ENCODE measurements around the gene TTC7B.

Gene TTC7B

DNA sequence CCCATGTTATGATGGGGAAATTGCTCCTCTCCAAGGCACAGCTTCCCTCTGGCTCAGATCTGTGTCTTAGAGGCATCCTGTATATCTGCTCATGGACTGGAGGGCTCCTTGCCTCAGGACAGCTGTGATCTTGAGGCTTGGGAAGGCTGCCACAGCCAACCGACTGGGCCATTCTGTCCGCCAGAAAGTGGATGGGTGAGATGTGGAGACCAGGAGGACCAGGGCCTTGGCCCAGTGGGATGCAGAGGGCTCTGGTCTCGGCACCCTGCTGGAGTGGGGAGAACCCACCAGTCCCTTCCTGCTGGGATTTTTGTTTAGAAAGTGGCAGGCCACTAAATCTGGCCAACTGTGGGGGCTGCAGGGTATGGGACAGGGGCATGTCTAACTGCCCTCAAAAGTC lies 270.8 kb downstream of the TTC7B start:
- no peak overlapping the region for H3K4me3 ChIP-seq (ENCODE audit: low read depth, low read length)
- DNase-seq (ENCODE audit: low read depth), result no peak
- TF ChIP-seq, protein P1, sequence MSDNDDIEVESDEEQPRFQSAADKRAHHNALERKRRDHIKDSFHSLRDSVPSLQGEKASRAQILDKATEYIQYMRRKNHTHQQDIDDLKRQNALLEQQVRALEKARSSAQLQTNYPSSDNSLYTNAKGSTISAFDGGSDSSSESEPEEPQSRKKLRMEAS (IDR thresholded peaks at IDR 0.05; ENCODE audit: low read depth, low read length), result no peak
- TF ChIP-seq CTCF (IDR thresholded peaks at IDR 0.05; ENCODE audit: low read depth, low read length) (no peak), MYC (IDR thresholded peaks at IDR 0.05; ENCODE audit: low read depth, low read length) (no peak), POLR2A (IDR thresholded peaks at IDR 0.05; ENCODE audit: extremely low read depth, insufficient read length) (no peak)

- H3K4me3 ChIP-seq (ENCODE audit: low read depth, low read length), result no peak overlapping the region
- peak; percentile 27 for DNase-seq (ENCODE audit: low read depth)
- TF ChIP-seq MYC (IDR thresholded peaks at IDR 0.05; ENCODE audit: low read depth, low read length) (no peak), CTCF (IDR thresholded peaks at IDR 0.05; ENCODE audit: low read depth, low read length) (no peak), POLR2A (IDR thresholded peaks at IDR 0.05; ENCODE audit: extremely low read depth, insufficient read length) (no peak)
- TF ChIP-seq, protein P1 (IDR thresholded peaks at IDR 0.05; ENCODE audit: low read depth, low read length), result no peak
Observed at GRCh38 chr14:90544971-90545370, 271.3 kb downstream of the TTC7B start.

GRCh38 chr14:90544566-90544965 lies 271.7 kb downstream of the TTC7B start:
- no peak for DNase-seq (ENCODE audit: low read depth)
- no peak overlapping the region for H3K4me3 ChIP-seq (ENCODE audit: low read depth, low read length)
- TF ChIP-seq CTCF (IDR thresholded peaks at IDR 0.05; ENCODE audit: low read depth, low read length) (no peak), MYC (IDR thresholded peaks at IDR 0.05; ENCODE audit: low read depth, low read length) (no peak), POLR2A (IDR thresholded peaks at IDR 0.05; ENCODE audit: extremely low read depth, insufficient read length) (no peak)
- TF ChIP-seq, protein P1 (IDR thresholded peaks at IDR 0.05; ENCODE audit: low read depth, low read length), result no peak

GRCh38 chr14:90543876-90544275 lies 272.4 kb downstream of the TTC7B start:
- H3K4me3 ChIP-seq (ENCODE audit: low read depth, low read length), result no peak overlapping the region
- TF ChIP-seq CTCF (IDR thresholded peaks at IDR 0.05; ENCODE audit: low read depth, low read length) (no peak), POLR2A (IDR thresholded peaks at IDR 0.05; ENCODE audit: extremely low read depth, insufficient read length) (no peak), MYC (IDR thresholded peaks at IDR 0.05; ENCODE audit: low read depth, low read length) (no peak)
- TF ChIP-seq, protein P1 (IDR thresholded peaks at IDR 0.05; ENCODE audit: low read depth, low read length), result no peak
- DNase-seq (ENCODE audit: low read depth), result no peak

- TF ChIP-seq, protein P1 (IDR thresholded peaks at IDR 0.05; ENCODE audit: low read depth, low read length), result no peak
- no peak for TF ChIP-seq MYC (IDR thresholded peaks at IDR 0.05; ENCODE audit: low read depth, low read length)
- TF ChIP-seq POLR2A (IDR thresholded peaks at IDR 0.05; ENCODE audit: extremely low read depth, insufficient read length), result no peak
- no peak for TF ChIP-seq CTCF (IDR thresholded peaks at IDR 0.05; ENCODE audit: low read depth, low read length)
- no peak overlapping the region for H3K4me3 ChIP-seq (ENCODE audit: low read depth, low read length)
- no peak for DNase-seq (ENCODE audit: low read depth)
Observed at GRCh38 chr14:90541076-90541634, 275.1 kb downstream of the TTC7B start.

All from NB4 (cell line).